GM20431 (cell line): ENCODE results near the gene KRR1.

ENCODE experiments used
- in situ Hi-C: fragments of 300-500 bp; cut with MseI, MboI; formaldehyde crosslinking; loops from one replicate; pipeline ENCODE4 v1.15.0; 2020; ENCODE audit warnings: low sequenced_read_pairs; ENCODE audit not compliant: unreplicated experiment

Gene KRR1

GRCh38 chr12:75511116-75512048 is at the start of gene KRR1:
Gene KRR1, minus strand, starts transcription at chr12:75511609. Its CDS starts 12 bp downstream, at chr12:75511597.
- in situ Hi-C loops: no loop called here

- in situ Hi-C loops: no loop called here
These were observed 48.8 kb upstream of the KRR1 start for GRCh38 chr12:75560167-75560566.

GRCh38 chr12:75558287-75558686 is 46.9 kb upstream of the KRR1 start:
- in situ Hi-C loops: no loop called here

GRCh38 chr12:75556311-75556899 is 45.0 kb upstream of the KRR1 start:
- in situ Hi-C loops: no loop called here

GRCh38 chr12:75554556-75554880 is 43.1 kb upstream of the KRR1 start:
- in situ Hi-C loops: no loop called here

- in situ Hi-C loops: no loop called here
These were observed 42.6 kb upstream of the KRR1 start for GRCh38 chr12:75553836-75554555.

GRCh38 chr12:75553398-75553797 is 42.0 kb upstream of the KRR1 start:
- in situ Hi-C loops: no loop called here

GRCh38 chr12:75551477-75551876 is 40.1 kb upstream of the KRR1 start:
- in situ Hi-C loops: no loop called here

- in situ Hi-C loops: no loop called here
These were observed 39.2 kb upstream of the KRR1 start for GRCh38 chr12:75550401-75551240.

- in situ Hi-C loops: no loop called here
These were observed 38.6 kb upstream of the KRR1 start for GRCh38 chr12:75549989-75550388.

GRCh38 chr12:75548879-75549278 is 37.5 kb upstream of the KRR1 start:
- in situ Hi-C loops: no loop called here

GRCh38 chr12:75545636-75546035 is 34.2 kb upstream of the KRR1 start:
- in situ Hi-C loops: no loop called here

GRCh38 chr12:75543529-75543928 is 32.1 kb upstream of the KRR1 start:
- in situ Hi-C loops: no loop called here

GRCh38 chr12:75542942-75543341 is 31.5 kb upstream of the KRR1 start:
- in situ Hi-C loops: no loop called here

- in situ Hi-C loops: loop anchor here (10.0 kb wide), 1 partner anchor 495 kb away; the partner anchor contains the start of gene PHLDA1
These were observed 28.5 kb upstream of the KRR1 start for GRCh38 chr12:75539889-75540288.

- in situ Hi-C loops: loop anchor here (10.0 kb wide), 1 partner anchor 502 kb away; the partner anchor contains the start of gene PHLDA1
These were observed 21.8 kb upstream of the KRR1 start for GRCh38 chr12:75533239-75533638.

GRCh38 chr12:75529826-75530225 is 18.4 kb upstream of the KRR1 start:
- in situ Hi-C loops: loop anchor here (10.0 kb wide), 1 partner anchor 505 kb away; the partner anchor contains the start of gene PHLDA1

- in situ Hi-C loops: no loop called here
These were observed 17.9 kb upstream of the KRR1 start for GRCh38 chr12:75529316-75529715.

GRCh38 chr12:75528692-75529091 is 17.3 kb upstream of the KRR1 start:
- in situ Hi-C loops: no loop called here

GRCh38 chr12:75528272-75528671 is 16.9 kb upstream of the KRR1 start:
- in situ Hi-C loops: no loop called here
